OCI-LY1 (cell line): ENCODE measurements around the gene TULP4.

ENCODE experiments used
- H2AFZ ChIP-seq: fragments of 200-600 bp; sonication (generic), shearing (Covaris generic); 2 replicates; pipeline ENCODE4 v1.6.0; 2014; ENCODE audit warnings: antibody characterized with exemption, mild to moderate bottlenecking, low read length
- H3F3A ChIP-seq: fragments of 200-600 bp; sonication (generic), shearing (Covaris generic); 2 replicates; pipeline ENCODE4 v1.6.0; 2014; ENCODE audit warnings: mild to moderate bottlenecking, antibody characterized with exemption, low read length, moderate library complexity; ENCODE audit not compliant: insufficient read depth
- H3K27ac ChIP-seq: fragments of 200-600 bp; sonication (generic); 2 replicates; pipeline ENCODE4 v1.5.1; 2014; ENCODE audit warnings: low read length, mixed run types, mild to moderate bottlenecking, low read depth; ENCODE audit not compliant: poor library complexity, severe bottlenecking
- H3K27me3 ChIP-seq: fragments of 200-600 bp; sonication (generic); 2 replicates; pipeline ENCODE4 v1.6.0; 2014; ENCODE audit warnings: antibody characterized with exemption, mild to moderate bottlenecking, low read length, moderate library complexity; ENCODE audit not compliant: insufficient read depth
- H3K36me3 ChIP-seq: fragments of 200-600 bp; sonication (generic); 2 replicates; pipeline ENCODE4 v1.6.1; 2014; ENCODE audit warnings: mild to moderate bottlenecking, antibody characterized with exemption, low read length, moderate library complexity, mixed read lengths; ENCODE audit not compliant: insufficient read depth
- H3K4me1 ChIP-seq: fragments of 200-600 bp; sonication (generic); 2 replicates; pipeline ENCODE4 v1.5.1; 2014; ENCODE audit warnings: mild to moderate bottlenecking, low read length, moderate library complexity; ENCODE audit not compliant: insufficient read depth, severe bottlenecking
- H3K4me2 ChIP-seq: fragments of 200-600 bp; sonication (generic), shearing (Covaris generic); 2 replicates; pipeline ENCODE4 v1.6.1; 2014; ENCODE audit warnings: low read length
- H3K4me3 ChIP-seq: fragments of 200-600 bp; sonication (generic); 2 replicates; pipeline ENCODE4 v1.5.1; 2014; ENCODE audit warnings: low read length, low read depth, mild to moderate bottlenecking, mixed read lengths; ENCODE audit not compliant: poor library complexity, severe bottlenecking
- H3K79me2 ChIP-seq: fragments of 200-600 bp; shearing (Covaris generic); 2 replicates; pipeline ENCODE4 v1.6.1; 2016; ENCODE audit warnings: mixed run types, low read length, mixed read lengths; ENCODE audit not compliant: insufficient read depth
- H3K9ac ChIP-seq: fragments of 200-600 bp; sonication (generic), shearing (Covaris generic); 2 replicates; pipeline ENCODE4 v1.6.1; 2014; ENCODE audit warnings: mild to moderate bottlenecking, low read length, mixed read lengths
- H3K9me2 ChIP-seq: fragments of 200-600 bp; sonication (generic), shearing (Covaris generic); 2 replicates; pipeline ENCODE4 v1.6.1; 2014; ENCODE audit warnings: low read depth, mild to moderate bottlenecking, low read length, mixed read lengths
- H3K9me3 ChIP-seq: fragments of 200-600 bp; shearing (Covaris generic); 2 replicates; pipeline ENCODE4 v1.6.1; 2014; ENCODE audit warnings: low read length, mixed read lengths
- H4K20me1 ChIP-seq: fragments of 200-600 bp; sonication (generic), shearing (Covaris generic); 2 replicates; pipeline ENCODE4 v1.6.0; 2016; ENCODE audit warnings: mild to moderate bottlenecking, low read length; ENCODE audit not compliant: insufficient read depth
- CTCF ChIP-seq: fragments of 200-600 bp; sonication (generic), shearing (Covaris generic); IDR thresholded peaks from 2 replicates; pipeline ENCODE4 v1.5.1; 2017; ENCODE audit warnings: mild to moderate bottlenecking, antibody characterized with exemption, low read length, moderate library complexity, mixed read lengths
- EZH2 ChIP-seq: fragments of 200-600 bp; sonication (generic), shearing (Covaris generic); IDR thresholded peaks from 2 replicates; pipeline ENCODE4 v1.8.0; 2017; ENCODE audit warnings: borderline replicate concordance, mixed run types, mild to moderate bottlenecking, antibody characterized with exemption, low read length, moderate library complexity, mixed read lengths

The TULP4 gene

DNA sequence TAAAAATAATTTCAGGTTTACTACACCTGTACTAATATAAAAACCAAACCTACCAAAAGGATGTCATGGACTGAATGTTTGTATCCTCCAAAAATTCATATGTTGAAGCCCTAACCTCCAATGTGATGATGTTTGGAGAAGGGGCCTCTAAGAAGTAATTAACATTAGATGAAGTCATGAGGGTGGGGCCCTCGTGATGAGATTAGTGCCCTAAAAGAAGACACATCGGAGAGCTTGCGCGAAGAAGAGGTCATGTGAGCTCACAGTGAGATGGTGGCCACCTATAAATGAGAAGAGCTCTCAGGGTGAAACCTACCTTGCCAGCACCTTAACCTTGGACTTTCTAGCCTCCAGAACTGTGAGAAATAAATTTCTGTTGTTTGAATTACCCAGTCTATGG, 20.8 kb downstream of the TULP4 start:
- H3K36me3 ChIP-seq: peaks cover 49% of the 10 kb centered on the region
- no peak for TF ChIP-seq EZH2
- no peak for TF ChIP-seq CTCF
- no peak overlapping the region for H3K4me2 ChIP-seq
- H4K20me1 ChIP-seq: no peaks in the 10 kb centered on the region
- no peak overlapping the region for H3K9ac ChIP-seq
- H3K4me3 ChIP-seq: no peak overlapping the region
- H3K9me2 ChIP-seq: no peaks in the 10 kb centered on the region
- peaks cover 13% of the 10 kb centered on the region for H3K9me3 ChIP-seq
- H3K27ac ChIP-seq: no peak overlapping the region
- H3K4me1 ChIP-seq: peaks cover 26% of the 10 kb centered on the region
- H2AFZ ChIP-seq: no peak overlapping the region
- peaks cover 66% of the 10 kb centered on the region for H3K79me2 ChIP-seq
- no peaks in the 10 kb centered on the region; the same call in 1 of the 2 replicates for H3F3A ChIP-seq
- no peaks in the 10 kb centered on the region for H3K27me3 ChIP-seq

DNA sequence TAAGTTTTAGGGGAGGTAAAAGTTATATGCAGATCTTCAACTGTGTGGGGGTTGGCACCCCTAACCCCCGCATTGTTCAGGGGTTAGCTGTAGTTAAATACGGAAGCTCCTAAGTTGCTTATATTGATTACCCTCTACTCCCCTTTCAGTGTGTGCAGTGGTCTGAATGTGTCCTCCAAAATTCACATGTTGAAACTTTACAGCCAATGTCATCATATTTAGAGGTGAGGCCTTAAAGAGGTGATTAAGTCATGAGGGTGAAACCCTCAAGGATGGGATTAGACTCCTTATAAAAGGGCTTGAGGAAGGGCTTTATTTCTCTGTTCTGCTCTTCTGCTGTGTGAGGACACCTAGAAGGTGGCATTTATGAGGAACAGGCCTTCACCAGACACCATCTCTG, 22.3 kb downstream of the TULP4 start:
- Histone ChIP-seq H3K9me2 (no peaks in the 10 kb centered on the region), H3K9ac (no peak overlapping the region), H3K4me1 (peaks cover 12% of the 10 kb centered on the region), H3K36me3 (peaks cover 51% of the 10 kb centered on the region), H3F3A (no peaks in the 10 kb centered on the region; the same call in 1 of the 2 replicates), H3K27me3 (no peaks in the 10 kb centered on the region), H2AFZ (no peak overlapping the region), H3K79me2 (peaks cover 52% of the 10 kb centered on the region), H3K4me2 (no peak overlapping the region), H3K27ac (no peak overlapping the region), H4K20me1 (no peaks in the 10 kb centered on the region), H3K4me3 (no peak overlapping the region), H3K9me3 (peaks cover 13% of the 10 kb centered on the region)
- TF ChIP-seq EZH2 (no peak), CTCF (no peak)

DNA sequence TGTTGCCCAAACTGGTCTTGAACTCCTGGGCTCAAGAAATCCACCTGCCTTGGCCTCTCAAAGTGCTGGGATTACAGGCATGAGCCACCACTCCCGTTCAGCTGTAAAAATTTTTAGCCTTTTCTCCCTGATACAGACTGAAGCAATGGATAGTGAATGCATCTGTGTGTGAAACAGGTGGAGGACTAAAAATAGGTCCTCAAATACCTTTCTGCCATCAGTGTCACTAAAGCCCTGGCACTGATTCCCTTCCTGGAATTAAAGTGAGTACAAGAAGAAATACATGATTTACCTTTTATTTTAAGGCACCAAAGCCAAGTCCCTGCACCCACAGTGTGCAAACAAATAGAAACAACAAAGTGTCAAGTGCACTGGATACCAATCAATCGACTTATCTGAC, 25.1 kb downstream of the TULP4 start:
- Histone ChIP-seq H4K20me1 (no peaks in the 10 kb centered on the region), H3K9ac (no peak overlapping the region), H3F3A (no peaks in the 10 kb centered on the region; the same call in 1 of the 2 replicates), H3K27me3 (no peaks in the 10 kb centered on the region), H3K36me3 (peaks cover 38% of the 10 kb centered on the region), H3K9me3 (peaks cover 10% of the 10 kb centered on the region), H3K9me2 (no peaks in the 10 kb centered on the region), H3K4me1 (peaks cover 10% of the 10 kb centered on the region), H3K79me2 (peaks cover 31% of the 10 kb centered on the region), H3K4me2 (no peak overlapping the region), H2AFZ (no peak overlapping the region), H3K27ac (no peak overlapping the region), H3K4me3 (no peak overlapping the region)
- TF ChIP-seq EZH2: no peak
- no peak for TF ChIP-seq CTCF
